HepG2 (cell line): ENCODE results near the gene ZNF629. TPM values are rescaled to one million over a fixed set of nuclear protein-coding genes. Genes with fewer than 3 reads are reported as not detected.
A peak's percentile ranks its signal among the peaks of the same experiment; 100 is the strongest.

Experiments used
- ARNT ChIP-seq: fragments of 450-650 bp; IDR thresholded peaks from 2 replicates; pipeline ENCODE4 v1.6.1; 2017
- CHD2 ChIP-seq: IDR thresholded peaks from 2 replicates; pipeline ENCODE4 v1.6.1; 2011; ENCODE audit warnings: low read depth, low read length, improper control_type of control experiment
- DMTF1 ChIP-seq: sonication (generic); formaldehyde crosslinking; IDR thresholded peaks from 2 replicates; pipeline ENCODE4 v1.4.0; 2020; ENCODE audit warnings: mild to moderate bottlenecking, missing genetic modification reagents
- ETV6 ChIP-seq: sonication (generic); formaldehyde crosslinking; conservative IDR thresholded peaks from 2 replicates; pipeline ENCODE4 v1.4.0; 2020; ENCODE audit warnings: missing genetic modification reagents
- HOXD1 ChIP-seq: sonication (generic); formaldehyde crosslinking; IDR thresholded peaks from 2 replicates; pipeline ENCODE4 v1.5.0; 2020; ENCODE audit warnings: missing genetic modification reagents
- KLF6 ChIP-seq: IDR thresholded peaks from 2 replicates; pipeline ENCODE4 v1.8.0; 2016; ENCODE audit warnings: missing biosample characterization, missing genetic modification reagents
- MAFK ChIP-seq, 2 experiments: IDR thresholded peaks in 1 of 2; conservative IDR thresholded peaks in 1 of 2; 2 replicates each; pipeline ENCODE4 v1.6.1; 2011; ENCODE audit warnings: improper control_type of control experiment in 2 of 2, low read length in 2 of 2
- MEIS1 ChIP-seq: sonication (generic); formaldehyde crosslinking; IDR thresholded peaks from 2 replicates; pipeline ENCODE4 v1.9.0; 2021; ENCODE audit warnings: mild to moderate bottlenecking, missing genetic modification reagents, moderate library complexity, borderline replicate concordance
- MYPOP ChIP-seq: sonication (generic); formaldehyde crosslinking; IDR thresholded peaks from 2 replicates; pipeline ENCODE4 v1.8.1; 2023; ENCODE audit warnings: mild to moderate bottlenecking, moderate library complexity, missing genetic modification reagents
- RBM22 ChIP-seq: fragments of 200-400 bp; formaldehyde crosslinking; optimal IDR thresholded peaks from 2 replicates; pipeline ENCODE3; 2017; ENCODE audit warnings: mild to moderate bottlenecking, low read length, moderate library complexity
- RELA ChIP-seq: sonication (generic); formaldehyde crosslinking; IDR thresholded peaks from 2 replicates; pipeline ENCODE4 v1.4.0; 2020; ENCODE audit warnings: missing genetic modification reagents
- REXO4 ChIP-seq: sonication (generic); formaldehyde crosslinking; IDR thresholded peaks from 2 replicates; pipeline ENCODE4 v1.8.0; 2022; ENCODE audit warnings: missing genetic modification reagents, mild to moderate bottlenecking, borderline replicate concordance
- SMAD1 ChIP-seq: sonication (generic); formaldehyde crosslinking; IDR thresholded peaks from 2 replicates; pipeline ENCODE4 v1.4.0; 2020; ENCODE audit warnings: missing genetic modification reagents, low read depth, mild to moderate bottlenecking, borderline replicate concordance
- SP140L ChIP-seq: sonication (generic); formaldehyde crosslinking; IDR thresholded peaks from 2 replicates; pipeline ENCODE4 v1.4.0; 2020; ENCODE audit warnings: missing genetic modification reagents, borderline replicate concordance
- SRSF4 ChIP-seq: fragments of 200-400 bp; formaldehyde crosslinking; IDR thresholded peaks from one replicate; pipeline ENCODE4 v1.6.1; 2018; ENCODE audit warnings: mild to moderate bottlenecking, low read depth, low read length, moderate library complexity; ENCODE audit not compliant: poor library complexity, severe bottlenecking
- TBL1XR1 ChIP-seq: fragments of 150-350 bp; IDR thresholded peaks from 2 replicates; pipeline ENCODE4 v1.6.1; 2014; ENCODE audit warnings: borderline replicate concordance, low read length; ENCODE audit not compliant: partially characterized antibody
- THAP8 ChIP-seq: sonication (generic); formaldehyde crosslinking; IDR thresholded peaks from 2 replicates; pipeline ENCODE4 v1.5.1; 2020; ENCODE audit warnings: missing genetic modification reagents, mild to moderate bottlenecking, borderline replicate concordance
- ZNF10 ChIP-seq: sonication (generic); formaldehyde crosslinking; IDR thresholded peaks from 2 replicates; pipeline ENCODE4 v1.4.0; 2020; ENCODE audit warnings: mild to moderate bottlenecking, low read depth, missing genetic modification reagents, borderline replicate concordance
- ZNF317 ChIP-seq: sonication (generic); formaldehyde crosslinking; IDR thresholded peaks from 2 replicates; pipeline ENCODE4 v1.5.0; 2020; ENCODE audit warnings: mild to moderate bottlenecking, missing genetic modification reagents
- ZNF350 ChIP-seq: sonication (generic); formaldehyde crosslinking; IDR thresholded peaks from 2 replicates; pipeline ENCODE4 v1.4.0; 2020; ENCODE audit warnings: mild to moderate bottlenecking, low read depth, missing genetic modification reagents, borderline replicate concordance
- ZNF430 ChIP-seq: sonication (generic); formaldehyde crosslinking; IDR thresholded peaks from 2 replicates; pipeline ENCODE4 v1.9.0; 2021; ENCODE audit warnings: mild to moderate bottlenecking, missing genetic modification reagents
- ZNF576 ChIP-seq: sonication (generic); formaldehyde crosslinking; IDR thresholded peaks from 2 replicates; pipeline ENCODE4 v1.4.0; 2020; ENCODE audit warnings: mild to moderate bottlenecking, missing genetic modification reagents
- ZNF7 ChIP-seq: IDR thresholded peaks from 2 replicates; pipeline ENCODE4 v1.6.1; 2016; ENCODE audit warnings: missing biosample characterization, missing genetic modification reagents
- ZNF850 ChIP-seq: sonication (generic); formaldehyde crosslinking; conservative IDR thresholded peaks from 2 replicates; pipeline ENCODE4 v1.9.0; 2021; ENCODE audit warnings: mild to moderate bottlenecking, missing genetic modification reagents
- polyA plus RNA-seq, 8 experiments: library from polyadenylated mRNA; depleted of rRNA in 3 of 8; stranded (reverse) in 7 of 8; unstranded in 1 of 8; fragments of >200 nt; fragmentation: Illumina TruSeq in 4 of 8; extraction: Trizol in 4 of 8; gene quantifications; 2 replicates each; pipeline versions ENCODE4 v1.2.1 to v1.2.3, GENCODE V29; 2011 to 2016; ENCODE audit warnings: low read depth in 4 of 8, missing spikeins in 1 of 8, mixed read lengths in 1 of 8; ENCODE audit not compliant: insufficient read depth in 1 of 8
- total RNA-seq, 5 experiments: library from RNA; depleted of rRNA; stranded (reverse); fragments of >200 nt; fragmentation: Illumina TruSeq; extraction: Trizol; gene quantifications; 2 replicates each; pipeline ENCODE4 v1.2.3, GENCODE V29; 2016; ENCODE audit warnings: low read depth in 1 of 5

The ZNF629 gene
- total and polyA plus RNA-seq, 2 of the 13 experiments (the other 11 are each of a cell fraction or from before 2014, with no cell fraction given): 6.1 to 16.5 TPM

GRCh38 chr16:30805370-30806169 lies 18.6 kb upstream of the ZNF629 start (continued):
- TF ChIP-seq ZNF850 (CRISPR knock-in tag): peak; percentile 92
- TF ChIP-seq RBM22: no peak
- no peak for TF ChIP-seq MAFK (conservative IDR thresholded peaks at IDR 0.05 in 1 of 2, IDR thresholded peaks at IDR 0.05 in 1 of 2; ENCODE audit: low read length in 2 of 2)
- TF ChIP-seq ARNT: no peak
- TF ChIP-seq MEIS1 (CRISPR knock-in tag): peak; percentile 94
- TF ChIP-seq ZNF576 (CRISPR knock-in tag): peak; percentile 69; the same call in 1 of the 2 replicates
- TF ChIP-seq ZNF7 (CRISPR knock-in tag): peak; percentile 18; the same call in 1 of the 2 replicates
- TF ChIP-seq SMAD1 (CRISPR knock-in tag): peak; percentile 89
- TF ChIP-seq TBL1XR1: peak; percentile 43
- no peak for TF ChIP-seq ZNF10 (CRISPR knock-in tag)
- TF ChIP-seq MYPOP: no peak; the same call in 1 of the 2 replicates
- peak; percentile 93 for TF ChIP-seq DMTF1 (CRISPR knock-in tag)
- TF ChIP-seq ZNF350 (CRISPR knock-in tag): peak; percentile 93
- peak; percentile 23; the same call in 1 of the 2 replicates for TF ChIP-seq THAP8
- TF ChIP-seq HOXD1 (CRISPR knock-in tag): peak; percentile 79
- peak; percentile 96; the same call in 1 of the 2 replicates for TF ChIP-seq ETV6 (CRISPR knock-in tag)
- no peak for TF ChIP-seq RELA (CRISPR knock-in tag)
- TF ChIP-seq KLF6 (CRISPR knock-in tag): peak; percentile 95
- TF ChIP-seq ZNF430 (CRISPR knock-in tag): peak; percentile 88; the same call in 1 of the 2 replicates
- no peak for TF ChIP-seq SP140L (CRISPR knock-in tag)
- peak; percentile 83 for TF ChIP-seq ZNF317 (CRISPR knock-in tag)
- TF ChIP-seq REXO4 (CRISPR knock-in tag): 0 out of 2 replicates have a peak, but pooled peaks have one; percentile 43
- no peak for TF ChIP-seq SRSF4
- TF ChIP-seq CHD2: no peak
